ENCODE results near the gene TFDP3.
A peak's percentile ranks its signal among the peaks of the same experiment; 100 is the strongest.

TFDP3 gene

GRCh38 chrX:133218329-133218728 is at the start of gene TFDP3:
Gene TFDP3 (minus strand): TSS chrX:133218354. CDS start chrX:133218259, 95 bp downstream.
- no peak for DNase-seq

DNA sequence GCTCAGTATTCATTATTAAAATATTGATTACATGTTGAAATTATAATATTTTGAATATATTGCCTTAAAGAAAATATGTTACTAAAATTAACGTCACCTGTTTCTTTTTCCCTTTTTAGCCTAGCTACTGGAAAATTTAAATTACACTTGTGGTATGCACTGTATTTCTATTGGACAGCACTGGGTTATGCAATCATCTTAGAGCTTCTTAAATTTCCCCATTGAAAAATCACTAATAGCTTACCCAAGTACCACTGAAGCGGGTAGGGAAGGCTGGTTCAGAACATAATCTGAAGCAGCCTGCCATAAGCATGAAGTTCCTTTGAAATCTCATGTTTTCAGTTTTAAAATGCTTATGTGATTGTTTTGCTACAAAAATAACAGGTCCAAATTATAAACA is 49.5 kb upstream of the TFDP3 start:
- DNase-seq, result no peak

GRCh38 chrX:133265331-133265730 is 47.2 kb upstream of the TFDP3 start:
- DNase-seq, result no peak

GRCh38 chrX:133258481-133258880 is 40.3 kb upstream of the TFDP3 start:
- DNase-seq, result no peak

GRCh38 chrX:133254666-133255065 is 36.5 kb upstream of the TFDP3 start:
- DNase-seq, result no peak

- no peak for DNase-seq
Measured at GRCh38 chrX:133251204-133251603, 33.0 kb upstream of the TFDP3 start.

DNA sequence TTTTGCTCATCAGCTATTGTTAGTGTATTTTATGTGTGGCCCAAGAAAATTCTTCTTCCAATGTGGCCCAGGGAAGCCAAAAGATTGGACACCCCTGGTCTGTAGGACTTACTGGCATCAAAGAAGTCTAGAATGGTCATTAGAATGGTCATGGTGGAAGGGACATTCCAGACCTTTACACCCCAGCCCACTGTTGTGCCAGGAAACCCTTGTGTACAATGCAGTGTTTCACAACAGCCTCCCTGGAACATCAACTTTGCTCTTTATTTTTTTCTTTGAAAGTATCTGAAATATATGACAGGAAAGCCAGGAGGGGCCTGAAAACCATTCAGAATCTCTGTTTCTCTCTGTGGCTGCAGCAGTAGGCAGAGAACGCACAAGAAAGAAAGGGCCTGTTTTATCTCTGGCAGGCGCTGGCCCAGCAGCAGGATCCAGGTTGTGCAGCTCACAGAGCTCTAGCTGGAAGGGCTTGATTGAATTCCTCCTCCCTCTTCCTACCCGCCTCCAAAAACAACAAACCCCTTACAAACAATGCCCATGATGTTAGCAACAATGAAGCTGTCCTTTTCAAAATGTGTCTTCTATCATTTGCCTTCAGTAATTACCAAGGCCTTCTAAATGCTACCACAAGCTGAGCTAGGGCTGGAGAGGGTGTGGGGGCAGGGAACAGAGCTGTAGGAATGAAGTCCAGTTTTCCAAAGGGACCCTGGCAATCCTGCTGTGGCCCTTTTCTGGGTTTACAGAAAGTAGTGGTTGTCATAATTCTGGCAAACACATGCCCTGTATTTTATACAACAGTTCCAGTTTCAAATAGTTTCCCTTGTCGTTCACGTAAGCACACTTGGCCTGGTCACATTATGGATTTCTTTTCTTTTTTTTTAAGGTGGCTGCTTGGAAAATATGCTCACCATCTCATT is 32.3 kb upstream of the TFDP3 start:
- DNase-seq, result no peak

GRCh38 chrX:133249266-133250058 is 31.3 kb upstream of the TFDP3 start:
- no peak for DNase-seq

DNA sequence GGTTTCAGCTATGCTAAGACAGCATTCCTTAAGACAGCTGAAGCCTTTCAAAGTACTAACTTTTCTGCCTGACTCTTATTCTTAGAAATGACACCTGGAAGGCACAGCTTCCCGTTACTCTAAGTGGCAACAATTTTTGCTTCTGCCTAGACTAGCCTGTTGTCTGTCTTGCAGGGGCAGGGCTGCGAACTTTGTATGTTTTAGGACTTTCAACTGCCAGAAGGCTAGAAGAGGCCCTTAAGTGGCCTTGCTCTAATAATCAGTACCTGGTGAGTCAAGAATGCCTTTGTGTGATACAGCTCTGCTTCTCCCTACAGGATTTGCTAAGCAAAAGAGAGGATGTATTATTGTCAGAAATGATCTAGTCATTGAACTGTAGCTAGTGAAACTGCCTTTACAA is 30.0 kb upstream of the TFDP3 start:
- no peak for DNase-seq

- no peak for DNase-seq
Measured at GRCh38 chrX:133246921-133247320, 28.8 kb upstream of the TFDP3 start.

GRCh38 chrX:133235830-133236229 is 17.7 kb upstream of the TFDP3 start:
- no peak for DNase-seq

DNA sequence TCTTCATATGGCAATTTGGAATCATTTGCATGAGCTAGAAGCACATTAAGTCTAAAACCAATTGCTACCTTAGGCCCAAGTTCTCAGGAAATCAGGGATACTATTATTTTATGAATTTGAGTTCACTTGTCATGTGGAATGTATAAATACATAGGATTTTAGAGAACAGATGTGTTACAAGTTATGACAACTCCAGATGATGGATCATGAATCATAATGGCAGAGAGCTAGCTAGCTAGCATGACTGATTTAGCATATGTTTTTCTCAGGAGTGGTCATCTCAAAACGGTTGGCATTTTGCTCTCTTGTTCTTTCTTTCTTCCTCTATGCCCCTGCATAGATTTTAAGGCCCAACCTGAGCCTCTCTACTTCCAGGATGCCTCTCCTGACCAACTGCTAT is 14.2 kb upstream of the TFDP3 start:
- DNase-seq, result no peak

DNA sequence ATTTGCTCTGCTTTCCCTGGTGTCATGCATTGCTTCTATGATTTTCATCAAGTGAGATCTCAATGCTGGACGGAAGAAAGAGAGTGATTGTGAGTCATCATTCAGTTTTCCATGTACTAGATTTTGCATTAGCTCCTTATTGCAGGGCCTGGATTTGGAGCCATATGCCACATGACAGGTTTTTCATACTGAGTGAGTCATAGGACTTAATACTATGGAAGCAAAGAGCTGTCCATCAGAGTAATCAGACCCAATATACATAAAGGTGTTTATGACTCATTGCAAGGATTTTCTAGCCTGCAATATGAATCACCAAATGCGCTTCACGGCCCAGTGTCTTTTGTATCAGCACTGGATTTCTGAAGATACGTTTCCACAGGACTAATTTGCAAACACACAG is 11.2 kb upstream of the TFDP3 start:
- no peak for DNase-seq

DNA sequence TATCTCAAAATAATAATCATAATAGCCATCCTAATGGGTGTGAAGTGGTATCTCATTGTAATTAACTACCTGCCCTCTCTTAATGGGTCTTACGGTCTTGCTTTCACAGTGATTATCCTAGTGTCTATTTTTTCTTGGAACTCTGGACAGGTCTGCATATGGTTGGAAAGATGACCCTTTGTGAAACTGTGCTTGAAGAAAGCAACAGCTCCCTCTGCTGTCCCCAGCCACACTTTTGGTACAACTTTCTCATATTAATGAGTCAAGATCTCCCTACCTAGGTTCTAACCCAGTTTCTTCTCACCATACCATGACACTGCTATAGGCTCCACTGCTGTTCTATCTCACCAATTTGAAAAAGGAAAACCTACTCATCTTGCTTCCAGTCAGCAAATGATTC is 2.4 kb downstream of the TFDP3 start:
- DNase-seq, result peak in 1 of 56 donors; percentile 3

GRCh38 chrX:133215017-133215416 is 3.1 kb downstream of the TFDP3 start:
- no peak for DNase-seq

GRCh38 chrX:133214301-133214700 is 3.9 kb downstream of the TFDP3 start:
- DNase-seq, result no peak

DNA sequence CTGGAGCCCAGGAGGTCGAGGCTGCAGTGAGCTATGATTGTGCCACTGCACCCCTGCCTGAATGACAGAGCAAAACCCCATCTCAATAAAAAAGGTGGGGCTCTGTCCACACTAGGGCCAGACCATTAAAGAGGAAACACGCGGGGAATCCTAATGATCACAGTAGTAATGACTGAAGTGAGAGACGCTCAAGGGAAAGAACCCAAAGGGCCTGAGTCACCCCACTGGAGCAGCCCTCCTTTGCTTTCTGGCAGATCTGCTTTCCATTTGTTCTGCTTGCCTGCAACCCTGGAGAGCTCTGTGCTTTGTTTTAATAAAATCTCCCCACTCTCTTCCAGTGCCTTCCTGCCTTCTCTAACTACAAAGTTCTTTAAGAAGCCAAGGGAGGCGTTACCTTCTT is 5.0 kb downstream of the TFDP3 start:
- DNase-seq, result no peak

GRCh38 chrX:133207751-133208150 is 10.4 kb downstream of the TFDP3 start:
- no peak for DNase-seq

DNA sequence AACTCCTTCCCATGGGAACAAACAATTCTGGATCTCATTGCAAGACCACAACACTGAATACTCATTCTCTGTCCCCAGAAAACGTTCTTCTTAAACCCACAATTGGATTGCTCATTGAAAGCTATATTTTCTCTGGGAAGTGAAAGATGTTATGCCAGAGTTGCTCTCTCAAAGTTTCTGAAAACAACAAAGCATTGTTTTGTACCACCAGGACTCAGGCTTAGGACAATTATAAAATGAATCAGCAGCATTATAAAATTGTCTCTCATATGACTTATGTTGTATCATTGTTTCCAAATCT is 26.5 kb downstream of the TFDP3 start:
- DNase-seq, result no peak

DNA sequence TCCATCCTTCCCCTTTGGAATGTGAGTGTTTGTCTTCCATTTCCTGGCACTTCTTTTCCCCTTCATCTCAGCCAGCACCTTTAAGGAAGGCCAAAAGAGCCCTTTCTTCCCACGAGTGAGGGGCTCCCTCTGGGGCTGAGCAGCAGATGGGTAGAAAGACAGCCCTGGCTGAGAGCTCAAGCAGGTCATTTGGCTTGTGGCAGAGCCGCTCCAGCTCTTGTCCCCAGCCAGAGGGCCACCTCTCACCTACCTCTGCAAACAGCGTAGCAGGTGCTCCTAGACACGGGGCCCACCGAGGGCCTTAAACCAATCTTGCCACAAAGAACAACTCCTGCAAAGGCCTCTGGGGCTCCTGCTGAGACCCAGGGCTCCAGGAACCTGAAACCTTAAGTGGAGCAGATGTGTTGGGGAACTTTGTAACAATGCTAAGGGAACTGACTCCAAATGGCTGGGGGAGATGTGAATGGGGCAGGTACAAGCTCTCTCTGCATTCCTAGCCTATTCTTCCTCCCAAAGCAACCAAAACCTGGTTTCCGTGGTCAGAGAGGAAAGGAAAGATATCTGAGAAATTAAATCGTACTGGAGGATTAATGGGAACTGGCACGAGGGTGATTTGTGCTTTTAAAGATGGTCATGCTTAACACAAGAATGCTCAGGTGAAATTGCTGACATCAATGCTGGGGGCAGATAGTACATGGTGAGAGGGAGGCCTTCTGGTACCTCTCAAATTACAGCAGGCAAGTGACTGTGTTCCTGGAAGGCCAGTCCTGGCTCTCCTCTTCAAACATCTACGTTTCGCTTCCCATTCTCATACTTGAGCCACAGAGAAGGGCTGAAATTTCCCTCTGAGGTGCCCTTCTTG is 27.0 kb downstream of the TFDP3 start:
- DNase-seq, result no peak

DNA sequence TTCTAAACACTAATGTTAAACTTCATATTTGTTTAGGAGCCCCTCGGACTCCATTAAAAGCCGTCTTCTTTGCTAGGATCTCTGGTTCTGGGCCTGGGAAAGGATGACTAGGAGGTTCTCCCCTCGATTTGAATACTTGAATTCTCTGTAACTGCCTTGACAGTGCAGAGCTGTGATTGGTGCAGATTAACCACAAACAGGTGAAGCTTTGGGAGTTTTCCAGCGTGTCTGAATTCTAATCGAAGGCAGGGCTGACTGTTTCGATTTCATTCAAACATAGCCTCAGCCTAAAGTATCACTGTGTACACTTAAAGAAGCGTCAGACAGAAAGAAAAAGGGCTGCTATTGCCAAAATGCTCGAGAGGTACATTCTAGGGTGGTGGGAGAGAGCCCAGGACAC is 29.0 kb downstream of the TFDP3 start:
- no peak for DNase-seq

- DNase-seq, result no peak
Measured at GRCh38 chrX:133188631-133189030, 29.5 kb downstream of the TFDP3 start.

Measured in nucleus accumbens (tissue), 56 donors.